ENCODE measurements around the gene ARR3. TPM values are rescaled to one million over a fixed set of nuclear protein-coding genes. Genes with fewer than 3 reads are reported as not detected.
"Not testable (repeated sequence)": the region's sequence is repeated elsewhere in the genome, so short reads cannot be mapped to it uniquely, and the experiment has no call there.

The ARR3 gene
- total RNA-seq, 6 donors from 2014 or later: not detected

DNA sequence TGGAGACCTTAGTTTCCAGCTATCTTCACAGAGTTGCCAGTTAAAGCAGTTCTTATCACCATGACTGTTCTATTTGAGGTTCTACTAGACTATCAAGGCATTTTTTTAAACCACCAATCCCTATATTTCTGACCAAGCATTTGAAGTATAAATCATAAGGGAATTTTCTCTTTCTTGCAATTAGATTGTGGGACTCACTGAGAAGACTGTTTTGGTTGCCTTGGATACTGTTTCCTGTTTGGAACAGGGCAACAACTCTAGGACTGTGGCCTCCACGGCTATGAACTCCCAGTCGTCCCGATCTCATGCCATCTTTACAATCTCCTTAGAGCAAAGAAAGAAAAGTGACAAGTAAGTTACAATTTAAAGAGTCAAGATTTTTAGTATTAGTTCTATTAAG is 33.6 kb downstream of the ARR3 start:
- no peak for DNase-seq
- TF ChIP-seq POLR2A (IDR thresholded peaks at IDR 0.05): no peak
- no peak for TF ChIP-seq EP300 (IDR thresholded peaks at IDR 0.05)
- TF ChIP-seq, protein P1, sequence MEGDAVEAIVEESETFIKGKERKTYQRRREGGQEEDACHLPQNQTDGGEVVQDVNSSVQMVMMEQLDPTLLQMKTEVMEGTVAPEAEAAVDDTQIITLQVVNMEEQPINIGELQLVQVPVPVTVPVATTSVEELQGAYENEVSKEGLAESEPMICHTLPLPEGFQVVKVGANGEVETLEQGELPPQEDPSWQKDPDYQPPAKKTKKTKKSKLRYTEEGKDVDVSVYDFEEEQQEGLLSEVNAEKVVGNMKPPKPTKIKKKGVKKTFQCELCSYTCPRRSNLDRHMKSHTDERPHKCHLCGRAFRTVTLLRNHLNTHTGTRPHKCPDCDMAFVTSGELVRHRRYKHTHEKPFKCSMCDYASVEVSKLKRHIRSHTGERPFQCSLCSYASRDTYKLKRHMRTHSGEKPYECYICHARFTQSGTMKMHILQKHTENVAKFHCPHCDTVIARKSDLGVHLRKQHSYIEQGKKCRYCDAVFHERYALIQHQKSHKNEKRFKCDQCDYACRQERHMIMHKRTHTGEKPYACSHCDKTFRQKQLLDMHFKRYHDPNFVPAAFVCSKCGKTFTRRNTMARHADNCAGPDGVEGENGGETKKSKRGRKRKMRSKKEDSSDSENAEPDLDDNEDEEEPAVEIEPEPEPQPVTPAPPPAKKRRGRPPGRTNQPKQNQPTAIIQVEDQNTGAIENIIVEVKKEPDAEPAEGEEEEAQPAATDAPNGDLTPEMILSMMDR (IDR thresholded peaks at IDR 0.05): no peak
- TF ChIP-seq POLR2AphosphoS5 (IDR thresholded peaks at IDR 0.05): no peak

DNA sequence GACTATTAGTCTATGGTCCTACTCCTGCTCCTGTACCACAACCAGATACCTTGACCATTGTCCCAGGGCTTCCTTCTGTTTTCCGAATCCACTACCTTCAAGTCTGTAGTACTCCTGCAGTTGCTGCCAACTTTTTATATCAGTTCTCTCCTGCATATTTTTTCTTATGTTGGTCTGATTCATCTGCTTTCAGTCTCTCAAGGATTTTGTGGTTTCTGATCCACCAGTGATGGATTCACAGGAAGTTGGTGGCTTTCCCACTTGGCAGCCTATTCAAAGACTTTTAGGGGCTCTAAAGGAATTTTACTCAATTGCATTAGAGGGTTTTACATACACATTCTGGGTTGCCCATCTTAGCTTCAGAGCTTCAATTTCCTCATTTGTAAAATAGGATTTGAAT is 45.4 kb downstream of the ARR3 start:
- ATAC-seq (ENCODE audit: low FRiP score in 2 of 2) (no peak), DNase-seq (no peak)
- Histone ChIP-seq H3K27me3 (no peaks in the 10 kb centered on the region), H3K27ac (no peak overlapping the region), H3K9me3 (no peaks in the 10 kb centered on the region), H3K36me3 (no peaks in the 10 kb centered on the region), H3K4me3 (no peak overlapping the region), H3K4me1 (no peaks in the 10 kb centered on the region)
- no peak for TF ChIP-seq EP300 (IDR thresholded peaks at IDR 0.05)
- 95 to 100% methylated on average over 1 of the region's 1 CpG for WGBS, 2 donors

More for the DNA sequence above, 33.6 kb downstream of the ARR3 start:
- no peak for ATAC-seq (ENCODE audit: low FRiP score in 2 of 2)
- Histone ChIP-seq H3K9me3 (no peaks in the 10 kb centered on the region), H3K27ac (no peak overlapping the region), H3K4me3 (no peak overlapping the region), H3K36me3 (no peaks in the 10 kb centered on the region), H3K27me3 (no peaks in the 10 kb centered on the region), H3K4me1 (no peaks in the 10 kb centered on the region)
- 52 to 71% methylated on average over 3 of the region's 3 CpGs for WGBS, 2 donors

DNA sequence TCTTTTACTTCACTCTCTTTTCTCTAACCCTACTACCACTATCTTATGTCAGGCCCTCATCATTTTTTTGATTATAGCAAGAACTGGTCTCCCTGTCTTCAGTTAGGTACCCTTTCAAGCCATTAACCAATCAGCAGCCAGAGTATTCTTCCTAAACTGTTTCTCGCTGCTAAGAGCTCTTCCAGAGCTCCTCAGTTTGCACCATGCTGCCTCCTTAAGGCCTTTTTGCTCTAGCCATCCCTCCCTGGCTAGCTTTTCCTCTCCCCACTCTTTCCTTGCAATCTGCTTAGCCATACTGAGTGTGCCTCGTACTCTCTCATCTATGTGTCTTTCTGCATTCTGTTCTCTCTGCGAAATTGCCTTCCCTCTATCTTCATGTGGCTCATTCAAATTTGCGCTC is 54.6 kb downstream of the ARR3 start:
- Histone ChIP-seq H3K4me1 (no peaks in the 10 kb centered on the region), H3K27me3 (no peaks in the 10 kb centered on the region), H3K27ac (no peak overlapping the region), H3K36me3 (no peaks in the 10 kb centered on the region), H3K4me3 (no peak overlapping the region), H3K9me3 (no peaks in the 10 kb centered on the region)
- no peak for ATAC-seq (ENCODE audit: low FRiP score in 2 of 2)
- WGBS, 2 donors: 86 to 100% methylated on average over 4 of the region's 4 CpGs
- TF ChIP-seq, protein P1 (IDR thresholded peaks at IDR 0.05): no peak
- TF ChIP-seq POLR2A (IDR thresholded peaks at IDR 0.05): no peak
- TF ChIP-seq POLR2AphosphoS5 (IDR thresholded peaks at IDR 0.05): no peak
- no peak for TF ChIP-seq EP300 (IDR thresholded peaks at IDR 0.05)
- DNase-seq: no peak

DNA sequence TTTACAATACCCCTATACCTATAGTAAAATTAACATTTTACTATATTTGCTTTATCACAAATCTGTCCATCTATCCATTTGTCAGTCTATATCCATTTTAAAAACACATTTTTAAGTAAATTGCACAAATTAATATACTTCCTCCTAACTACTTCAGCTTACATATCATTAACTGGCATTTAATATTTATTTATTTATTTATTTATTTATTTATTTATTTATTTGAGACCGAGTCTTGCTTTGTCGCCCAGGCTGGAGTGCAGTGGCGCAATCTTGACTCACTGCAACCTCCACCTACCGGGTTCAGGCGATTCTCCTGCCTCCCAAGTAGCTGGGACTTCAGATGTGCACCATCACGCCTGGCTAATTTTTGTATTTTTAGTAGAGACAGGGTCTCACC is 55.5 kb downstream of the ARR3 start:
- H3K9me3 ChIP-seq; H3K4me3 ChIP-seq; H3K27me3 ChIP-seq; ATAC-seq (ENCODE audit: low FRiP score in 2 of 2); H3K36me3 ChIP-seq; DNase-seq; H3K27ac ChIP-seq; H3K4me1 ChIP-seq: not testable (repeated sequence)
- 93% methylated on average over 5 to 6 of the region's 6 CpGs for WGBS, 2 donors

DNA sequence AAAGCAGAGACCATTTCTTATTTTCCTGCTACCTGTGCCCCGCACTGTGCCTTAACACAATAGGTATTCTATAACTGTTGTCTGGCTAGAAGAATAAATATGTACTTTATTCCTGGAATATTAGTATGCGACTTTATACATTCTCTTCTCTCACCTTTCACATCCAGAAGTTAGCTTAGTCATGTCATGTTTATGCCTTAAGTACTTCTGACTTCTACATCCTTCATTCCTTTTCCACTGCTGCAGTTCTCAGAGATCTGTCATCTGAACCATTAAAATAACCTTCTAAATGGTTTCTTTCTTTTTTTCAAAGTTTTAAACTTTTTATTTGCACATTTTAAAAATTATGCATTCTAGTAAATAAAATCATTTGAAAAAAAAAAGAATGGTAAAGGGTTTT is 56.2 kb downstream of the ARR3 start:
- Histone ChIP-seq H3K4me1 (no peaks in the 10 kb centered on the region), H3K9me3 (no peaks in the 10 kb centered on the region), H3K27ac (no peak overlapping the region), H3K4me3 (no peak overlapping the region), H3K27me3 (no peaks in the 10 kb centered on the region), H3K36me3 (no peaks in the 10 kb centered on the region)
- ATAC-seq (ENCODE audit: low FRiP score in 2 of 2) (no peak), DNase-seq (no peak)
- TF ChIP-seq POLR2AphosphoS5 (IDR thresholded peaks at IDR 0.05) (no peak), EP300 (IDR thresholded peaks at IDR 0.05) (no peak), POLR2A (IDR thresholded peaks at IDR 0.05) (no peak)
- TF ChIP-seq, protein P1 (IDR thresholded peaks at IDR 0.05): no peak
- 86 to 98% methylated on average over 2 of the region's 2 CpGs for WGBS, 2 donors

DNA sequence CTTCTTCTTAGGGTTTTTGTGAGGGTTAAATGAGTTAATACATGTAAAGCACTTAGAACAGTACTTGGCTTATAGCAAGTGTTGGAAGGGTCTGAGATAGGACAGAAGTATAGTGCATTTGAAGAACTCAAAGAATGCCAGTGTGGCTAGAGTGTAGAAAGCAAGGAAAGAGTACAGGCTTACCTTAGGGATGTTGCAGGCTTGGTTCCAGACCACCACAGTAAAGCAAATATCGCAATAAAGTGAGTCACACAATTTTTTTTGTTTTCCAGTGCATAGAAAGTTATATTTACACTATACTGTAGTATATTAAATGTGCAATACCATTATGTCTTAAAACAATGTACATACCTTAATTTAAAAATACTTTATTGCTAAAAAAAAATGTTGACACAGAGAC is 63.0 kb downstream of the ARR3 start:
- ATAC-seq (ENCODE audit: low FRiP score in 2 of 2) (no peak), DNase-seq (no peak)
- no peaks in the 10 kb centered on the region for H3K27me3 ChIP-seq
- no peaks in the 10 kb centered on the region for H3K4me1 ChIP-seq
- no peak overlapping the region for H3K27ac ChIP-seq
- no peak overlapping the region for H3K4me3 ChIP-seq
- H3K9me3 ChIP-seq: no peaks in the 10 kb centered on the region
- WGBS, 2 donors: 70 to 100% methylated on average over 1 of the region's 1 CpG
- H3K36me3 ChIP-seq: no peaks in the 10 kb centered on the region
- no peak for TF ChIP-seq EP300 (IDR thresholded peaks at IDR 0.05)
- no peak for TF ChIP-seq POLR2A (IDR thresholded peaks at IDR 0.05)
- TF ChIP-seq, protein P1 (IDR thresholded peaks at IDR 0.05): no peak
- no peak for TF ChIP-seq POLR2AphosphoS5 (IDR thresholded peaks at IDR 0.05)

Small RNA genes within 50 kb of the gene (small RNA-seq; reads per million reads assigned to genes)
- 0 to 0.29 (median 0.11) reads per million in 4 donors for gene RNA5SP507

Other genes with a start within 250 kb of the ARR3 start
- under 1 TPM in 1 of 6 donors, not detected in 5; 0.67 TPM for gene AWAT2, start 218.4 kb upstream of the ARR3 start, total RNA-seq
- not detected for gene OTUD6A, start 205.9 kb upstream of the ARR3 start, total RNA-seq
- 10 to 100 TPM; 35.3 to 62.1 (median 46.6) TPM for gene IGBP1, start 134.9 kb upstream of the ARR3 start, total RNA-seq
- gene DGAT2L6, start 90.9 kb upstream of the ARR3 start, total RNA-seq: not detected
- not detected for gene AWAT1, start 33.7 kb upstream of the ARR3 start, total RNA-seq
- 1 to 10 TPM in 1 of 6 donors, under 1 TPM in 3, not detected in 2; 0.30 to 1.1 (median 0.64) TPM for gene P2RY4, start 8.1 kb upstream of the ARR3 start, total RNA-seq
- not detected for gene RAB41, start 13.8 kb downstream of the ARR3 start, total RNA-seq
- gene PDZD11, start 21.6 kb downstream of the ARR3 start, total RNA-seq: 10 to 100 TPM; 12.1 to 28.4 (median 21.4) TPM
- 1 to 10 TPM in 3 of 6 donors, under 1 TPM in 3; under 0.01 to 2.6 (median 0.69) TPM for gene KIF4A, start 21.8 kb downstream of the ARR3 start, total RNA-seq
- gene GDPD2, start 155.0 kb downstream of the ARR3 start, total RNA-seq: not detected
- gene DLG3, start 176.5 kb downstream of the ARR3 start, total RNA-seq: 10 to 100 TPM; 11.2 to 29.9 (median 16.6) TPM

Data from upper lobe of left lung (tissue), 6 donors.